WTC11 (cell line): ENCODE measurements around the gene RELCH. TPM values are rescaled to one million over a fixed set of nuclear protein-coding genes. Genes with fewer than 3 reads are reported as not detected.

Source experiments
- ATAC-seq: fragments of 200-7000 bp; cut with Tn5 transposase; 2 replicates; pipeline ENCODE4 v1.10.0; 2021; ENCODE audit warnings: mild to moderate bottlenecking, moderate library complexity
- CTCF ChIA-PET: fragments of 300-600 bp; sonication (Branson Sonifier 250); formaldehyde crosslinking; loops from one replicate; lab custom pipeline; 2021; ENCODE audit warnings: antibody characterized with exemption; lab: Charles Lee
- POLR2A ChIA-PET: fragments of 350-600 bp; sonication (Branson Sonifier 250); formaldehyde crosslinking; loops from one replicate; lab custom pipeline; 2021; ENCODE audit warnings: antibody characterized with exemption; lab: Charles Lee
- DNase-seq: peaks from one replicate; pipeline ENCODE4 v3.0.0; 2021; ENCODE audit warnings: low spot score
- H3K27ac Mint-ChIP-seq: 2 replicates; pipeline ENCODE4 v1.8.0; 2021; ENCODE audit warnings: mixed read lengths
- H3K27me3 Mint-ChIP-seq: 2 replicates; pipeline ENCODE4 v1.8.0; 2021; ENCODE audit warnings: low read depth, mild to moderate bottlenecking, moderate library complexity, mixed read lengths
- H3K36me3 Mint-ChIP-seq: 2 replicates; pipeline ENCODE4 v1.8.0; 2021; ENCODE audit warnings: mixed read lengths
- H3K4me1 Mint-ChIP-seq: 2 replicates; pipeline ENCODE4 v1.8.0; 2022; ENCODE audit warnings: mixed read lengths
- H3K4me3 Mint-ChIP-seq: 2 replicates; pipeline ENCODE4 v1.8.0; 2021; ENCODE audit warnings: mild to moderate bottlenecking, moderate library complexity, mixed read lengths
- H3K9me3 Mint-ChIP-seq: 2 replicates; pipeline ENCODE4 v1.8.0; 2021; ENCODE audit warnings: mixed read lengths
- AFF4 ChIP-seq: sonication (generic); formaldehyde crosslinking; IDR thresholded peaks from 2 replicates; pipeline ENCODE4 v1.8.1; 2023; ENCODE audit warnings: mild to moderate bottlenecking, missing genetic modification reagents, borderline replicate concordance
- ESRRA ChIP-seq: sonication (generic); formaldehyde crosslinking; IDR thresholded peaks from 2 replicates; pipeline ENCODE4 v1.8.1; 2022; ENCODE audit warnings: mild to moderate bottlenecking, missing genetic modification reagents, borderline replicate concordance
- ETV6 ChIP-seq: sonication (generic); formaldehyde crosslinking; IDR thresholded peaks from 2 replicates; pipeline ENCODE4 v1.8.1; 2022; ENCODE audit warnings: mild to moderate bottlenecking, missing genetic modification reagents
- FOXP1 ChIP-seq: sonication (generic); formaldehyde crosslinking; IDR thresholded peaks from 2 replicates; pipeline ENCODE4 v1.8.0; 2022; ENCODE audit warnings: missing genetic modification reagents, mild to moderate bottlenecking, moderate library complexity, borderline replicate concordance
- GABPB1 ChIP-seq: sonication (generic); formaldehyde crosslinking; IDR thresholded peaks from 2 replicates; pipeline ENCODE4 v1.8.1; 2023; ENCODE audit warnings: mild to moderate bottlenecking, missing genetic modification reagents
- JAZF1 ChIP-seq: fragments of 250-450 bp; sonication (Bioruptor Pico); IDR thresholded peaks from 2 replicates; pipeline ENCODE4 v1.9.0; 2021; ENCODE audit warnings: moderate library complexity, mild to moderate bottlenecking, inconsistent platforms
- JUN ChIP-seq: sonication (generic); formaldehyde crosslinking; IDR thresholded peaks from 2 replicates; pipeline ENCODE4 v1.8.0; 2023; ENCODE audit warnings: mild to moderate bottlenecking, missing genetic modification reagents
- NR1H2 ChIP-seq: sonication (generic); formaldehyde crosslinking; IDR thresholded peaks from 2 replicates; pipeline ENCODE4 v1.9.0; 2021; ENCODE audit warnings: mild to moderate bottlenecking, moderate library complexity, missing genetic modification reagents
- NR2C2 ChIP-seq: sonication (generic); formaldehyde crosslinking; IDR thresholded peaks from 2 replicates; pipeline ENCODE4 v1.8.0; 2022; ENCODE audit warnings: mild to moderate bottlenecking, missing genetic modification reagents
- OVOL2 ChIP-seq: fragments of 250-450 bp; sonication (Bioruptor Pico); IDR thresholded peaks from 2 replicates; pipeline ENCODE4 v1.9.0; 2021; ENCODE audit warnings: mild to moderate bottlenecking, borderline replicate concordance
- PRRX2 ChIP-seq: fragments of 250-450 bp; sonication (Bioruptor Pico); IDR thresholded peaks from 2 replicates; pipeline ENCODE4 v1.8.0; 2021; ENCODE audit warnings: mild to moderate bottlenecking
- SMAD3 ChIP-seq: sonication (generic); formaldehyde crosslinking; IDR thresholded peaks from 2 replicates; pipeline ENCODE4 v1.8.0; 2022; ENCODE audit warnings: missing genetic modification reagents, mild to moderate bottlenecking, borderline replicate concordance
- TCF7 ChIP-seq: sonication (generic); formaldehyde crosslinking; IDR thresholded peaks from 2 replicates; pipeline ENCODE4 v1.8.0; 2022; ENCODE audit warnings: mild to moderate bottlenecking, low read depth, missing genetic modification reagents, moderate library complexity
- TEAD1 ChIP-seq: sonication (generic); formaldehyde crosslinking; IDR thresholded peaks from 2 replicates; pipeline ENCODE4 v1.8.0; 2022; ENCODE audit warnings: mild to moderate bottlenecking, missing genetic modification reagents
- TP53 ChIP-seq: sonication (generic); formaldehyde crosslinking; IDR thresholded peaks from 2 replicates; pipeline ENCODE4 v1.8.1; 2023; ENCODE audit warnings: mild to moderate bottlenecking, missing genetic modification reagents
- USF2 ChIP-seq: sonication (generic); formaldehyde crosslinking; IDR thresholded peaks from 2 replicates; pipeline ENCODE4 v1.8.1; 2023; ENCODE audit warnings: mild to moderate bottlenecking, missing genetic modification reagents, moderate library complexity
- ZBTB21 ChIP-seq: sonication (generic); formaldehyde crosslinking; IDR thresholded peaks from 2 replicates; pipeline ENCODE4 v1.8.1; 2023; ENCODE audit warnings: mild to moderate bottlenecking, missing genetic modification reagents, borderline replicate concordance
- ZNF121 ChIP-seq: sonication (generic); formaldehyde crosslinking; IDR thresholded peaks from 2 replicates; pipeline ENCODE4 v1.8.0; 2023; ENCODE audit warnings: missing genetic modification reagents
- ZNF219 ChIP-seq: sonication (generic); formaldehyde crosslinking; IDR thresholded peaks from 2 replicates; pipeline ENCODE4 v1.8.0; 2023; ENCODE audit warnings: missing genetic modification reagents, mild to moderate bottlenecking, borderline replicate concordance
- ZNF317 ChIP-seq: sonication (generic); formaldehyde crosslinking; IDR thresholded peaks from 2 replicates; pipeline ENCODE4 v1.8.1; 2023; ENCODE audit warnings: low read depth, mild to moderate bottlenecking, moderate library complexity, missing genetic modification reagents, borderline replicate concordance
- ZNF512 ChIP-seq: sonication (generic); formaldehyde crosslinking; IDR thresholded peaks from 2 replicates; pipeline ENCODE4 v1.8.1; 2022; ENCODE audit warnings: missing genetic modification reagents, borderline replicate concordance
- ZNF671 ChIP-seq: fragments of 250-450 bp; sonication (Bioruptor Pico); IDR thresholded peaks from 2 replicates; pipeline ENCODE4 v1.8.0; 2021; ENCODE audit warnings: mild to moderate bottlenecking
- total RNA-seq: library from RNA; stranded (reverse); gene quantifications from 3 replicates; pipeline ENCODE4 v1.2.3, GENCODE V29; 2021
- TF ChIP-seq, protein P1 (sequence below): sonication (generic); formaldehyde crosslinking; IDR thresholded peaks from 2 replicates; pipeline ENCODE4 v1.8.0; 2022; ENCODE audit warnings: mild to moderate bottlenecking, missing genetic modification reagents
- TF ChIP-seq, protein P2 (sequence below): sonication (generic); formaldehyde crosslinking; IDR thresholded peaks from 2 replicates; pipeline ENCODE4 v1.8.1; 2023; ENCODE audit warnings: mild to moderate bottlenecking, missing genetic modification reagents
- TF ChIP-seq, protein P3 (sequence below): sonication (generic); formaldehyde crosslinking; IDR thresholded peaks from 2 replicates; pipeline ENCODE4 v1.8.1; 2022; ENCODE audit warnings: mild to moderate bottlenecking, missing genetic modification reagents, moderate library complexity, borderline replicate concordance

Gene RELCH
- total RNA-seq, 1 experiment from 2014 or later: 30.2 TPM

DNA sequence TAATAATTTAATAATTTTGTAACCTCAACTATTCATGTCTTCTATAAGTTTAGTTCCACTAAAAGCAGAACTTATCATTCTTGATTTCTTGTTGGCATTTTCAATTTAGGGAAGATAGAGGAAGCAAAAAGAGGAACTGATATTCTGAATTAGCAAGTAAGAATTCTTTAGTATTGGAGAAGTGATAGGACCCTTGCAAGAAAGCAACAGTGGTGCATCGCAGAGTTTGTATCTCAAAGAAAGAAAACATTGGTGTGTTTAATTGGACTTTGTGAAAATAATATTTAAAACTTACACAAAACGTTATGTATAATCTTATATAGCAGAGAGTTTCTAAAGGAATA lies 101.6 kb downstream of the RELCH start (continued):
- TF ChIP-seq ZNF512: no peak
- TF ChIP-seq, protein P1, sequence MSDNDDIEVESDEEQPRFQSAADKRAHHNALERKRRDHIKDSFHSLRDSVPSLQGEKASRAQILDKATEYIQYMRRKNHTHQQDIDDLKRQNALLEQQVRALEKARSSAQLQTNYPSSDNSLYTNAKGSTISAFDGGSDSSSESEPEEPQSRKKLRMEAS (CRISPR knock-in tag): no peak
- no peak for TF ChIP-seq PRRX2
- TF ChIP-seq GABPB1: no peak
- no peak for TF ChIP-seq TCF7
- TF ChIP-seq, protein P2, sequence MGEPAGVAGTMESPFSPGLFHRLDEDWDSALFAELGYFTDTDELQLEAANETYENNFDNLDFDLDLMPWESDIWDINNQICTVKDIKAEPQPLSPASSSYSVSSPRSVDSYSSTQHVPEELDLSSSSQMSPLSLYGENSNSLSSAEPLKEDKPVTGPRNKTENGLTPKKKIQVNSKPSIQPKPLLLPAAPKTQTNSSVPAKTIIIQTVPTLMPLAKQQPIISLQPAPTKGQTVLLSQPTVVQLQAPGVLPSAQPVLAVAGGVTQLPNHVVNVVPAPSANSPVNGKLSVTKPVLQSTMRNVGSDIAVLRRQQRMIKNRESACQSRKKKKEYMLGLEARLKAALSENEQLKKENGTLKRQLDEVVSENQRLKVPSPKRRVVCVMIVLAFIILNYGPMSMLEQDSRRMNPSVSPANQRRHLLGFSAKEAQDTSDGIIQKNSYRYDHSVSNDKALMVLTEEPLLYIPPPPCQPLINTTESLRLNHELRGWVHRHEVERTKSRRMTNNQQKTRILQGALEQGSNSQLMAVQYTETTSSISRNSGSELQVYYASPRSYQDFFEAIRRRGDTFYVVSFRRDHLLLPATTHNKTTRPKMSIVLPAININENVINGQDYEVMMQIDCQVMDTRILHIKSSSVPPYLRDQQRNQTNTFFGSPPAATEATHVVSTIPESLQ (CRISPR knock-in tag): no peak
- no peak for TF ChIP-seq NR2C2 (CRISPR knock-in tag)
- TF ChIP-seq, protein P3, sequence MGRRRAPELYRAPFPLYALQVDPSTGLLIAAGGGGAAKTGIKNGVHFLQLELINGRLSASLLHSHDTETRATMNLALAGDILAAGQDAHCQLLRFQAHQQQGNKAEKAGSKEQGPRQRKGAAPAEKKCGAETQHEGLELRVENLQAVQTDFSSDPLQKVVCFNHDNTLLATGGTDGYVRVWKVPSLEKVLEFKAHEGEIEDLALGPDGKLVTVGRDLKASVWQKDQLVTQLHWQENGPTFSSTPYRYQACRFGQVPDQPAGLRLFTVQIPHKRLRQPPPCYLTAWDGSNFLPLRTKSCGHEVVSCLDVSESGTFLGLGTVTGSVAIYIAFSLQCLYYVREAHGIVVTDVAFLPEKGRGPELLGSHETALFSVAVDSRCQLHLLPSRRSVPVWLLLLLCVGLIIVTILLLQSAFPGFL (CRISPR knock-in tag): no peak
- TF ChIP-seq JUN: no peak
- TF ChIP-seq ETV6 (CRISPR knock-in tag): no peak
- no peak for TF ChIP-seq ZNF219 (CRISPR knock-in tag)
- no peak for TF ChIP-seq ZNF121 (CRISPR knock-in tag)
- TF ChIP-seq, all 79 proteins: peak for 0

DNA sequence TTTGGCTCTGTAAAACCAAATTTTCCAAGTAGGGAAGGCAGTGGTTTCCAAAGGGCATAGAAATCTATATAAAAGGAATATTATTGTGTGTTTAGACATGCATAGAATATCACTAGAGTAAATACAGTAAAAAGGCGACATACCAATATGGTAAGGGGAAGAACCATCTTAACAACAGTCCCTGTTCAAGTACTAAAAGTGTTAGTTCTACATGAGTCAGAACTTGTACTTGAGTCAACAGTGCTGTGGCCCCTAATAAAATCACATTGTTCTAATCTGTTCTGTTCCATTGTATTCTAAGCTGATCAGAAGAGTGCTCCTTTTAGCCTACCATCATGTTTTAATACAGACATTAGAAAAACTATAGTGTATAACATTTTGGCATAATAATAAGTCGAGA lies 102.0 kb downstream of the RELCH start:
- Mint-ChIP-seq H3K36me3 (no peaks in the 10 kb centered on the region), H3K9me3 (no peaks in the 10 kb centered on the region), H3K27ac (no peak overlapping the region), H3K27me3 (no peaks in the 10 kb centered on the region), H3K4me1 (no peaks in the 10 kb centered on the region), H3K4me3 (no peak overlapping the region)
- ATAC-seq (no peak), DNase-seq (no peak)
- ChIA-PET POLR2A (no interaction called here), CTCF (no interaction called here)
- TF ChIP-seq TP53 (CRISPR knock-in tag) (no peak), ESRRA (CRISPR knock-in tag) (no peak), AFF4 (CRISPR knock-in tag) (no peak), JAZF1 (CRISPR knock-in tag) (no peak), ZNF317 (no peak)

GRCh38 chr18:62294073-62294472 lies 107.0 kb downstream of the RELCH start:
- POLR2A ChIA-PET: no interaction called here
- no peaks in the 10 kb centered on the region for H3K27me3 Mint-ChIP-seq
- ATAC-seq (no peak), DNase-seq (no peak)
- no peaks in the 10 kb centered on the region for H3K4me1 Mint-ChIP-seq
- no peak overlapping the region for H3K27ac Mint-ChIP-seq
- no peak overlapping the region for H3K4me3 Mint-ChIP-seq
- CTCF ChIA-PET: no interaction called here
- H3K9me3 Mint-ChIP-seq: no peaks in the 10 kb centered on the region
- peaks cover 3% of the 10 kb centered on the region; the same call in 1 of the 2 replicates for H3K36me3 Mint-ChIP-seq
- no peak for TF ChIP-seq JUN
- TF ChIP-seq USF2 (CRISPR knock-in tag): no peak
- TF ChIP-seq ZNF512: no peak
- no peak for TF ChIP-seq OVOL2 (CRISPR knock-in tag)
- TF ChIP-seq ZBTB21: no peak
- TF ChIP-seq PRRX2: no peak
- no peak for TF ChIP-seq FOXP1
- no peak for TF ChIP-seq TEAD1
- no peak for TF ChIP-seq SMAD3 (CRISPR knock-in tag)
- TF ChIP-seq ZNF671 (CRISPR knock-in tag): no peak
- no peak for TF ChIP-seq NR1H2 (CRISPR knock-in tag)
